CD4-positive, alpha-beta T cell (primary cell): ENCODE measurements around the gene IL18R1. TPM values are rescaled to one million over a fixed set of nuclear protein-coding genes. Genes with fewer than 3 reads are reported as not detected.

Experiments used
- ATAC-seq: fragments of 200-7000 bp; cut with Tn5 transposase; one replicate; pipeline ENCODE4 v1.10.0; 2022; ENCODE audit warnings: mild to moderate bottlenecking; ENCODE audit not compliant: poor library complexity
- CTCF ChIA-PET: fragments of 350-600 bp; sonication (Branson Sonifier 250); formaldehyde crosslinking; loops from one replicate; lab custom pipeline; 2021; ENCODE audit warnings: antibody characterized with exemption, inconsistent platforms; lab: Charles Lee
- POLR2A ChIA-PET: fragments of 350-600 bp; sonication (Branson Sonifier 250); formaldehyde crosslinking; loops from one replicate; lab custom pipeline; 2021; ENCODE audit warnings: antibody characterized with exemption, inconsistent platforms; lab: Charles Lee
- DNase-seq, 14 experiments: peaks; one replicate each; pipeline ENCODE4 v3.0.0-alpha.2; 2013 to 2020; ENCODE audit warnings: mixed read lengths in 2 of 14
- H3K27ac ChIP-seq, 2 donors: one replicate each; pipeline versions ENCODE4 v1.5.1 to v1.7.0; 2013; ENCODE audit warnings: low read length in 2 of 2, low read depth in 1 of 2, mild to moderate bottlenecking in 1 of 2
- H3K27me3 ChIP-seq, 2 experiments: 1 replicate in 1 of 2; 2 replicates in 1 of 2; pipeline versions ENCODE4 v1.6.1 to v1.7.0; 2013; ENCODE audit warnings: low read length in 2 of 2, control low read depth in 1 of 2, mild to moderate bottlenecking in 1 of 2, moderate library complexity in 1 of 2; ENCODE audit not compliant: insufficient read depth in 2 of 2, control insufficient read depth in 1 of 2
- H3K36me3 ChIP-seq: one replicate; pipeline ENCODE4 v1.6.1; 2013; ENCODE audit warnings: low read length, control low read depth; ENCODE audit not compliant: insufficient read depth
- H3K4me1 ChIP-seq: one replicate; pipeline ENCODE4 v1.6.1; 2013; ENCODE audit warnings: low read length, control low read depth; ENCODE audit not compliant: insufficient read depth
- H3K4me3 ChIP-seq: one replicate; pipeline ENCODE4 v1.5.1; 2013; ENCODE audit warnings: mild to moderate bottlenecking, low read length, moderate library complexity
- H3K9me3 ChIP-seq, 2 experiments: 1 replicate in 1 of 2; 2 replicates in 1 of 2; pipeline versions ENCODE4 v1.6.1 to v1.7.0; 2013; ENCODE audit warnings: low read length in 2 of 2, mild to moderate bottlenecking in 2 of 2, control low read depth in 1 of 2, moderate library complexity in 1 of 2; ENCODE audit not compliant: control insufficient read depth in 1 of 2, insufficient read depth in 1 of 2
- H3K27ac Mint-ChIP-seq: one replicate; pipeline ENCODE4 v1.8.0; 2020; ENCODE audit warnings: mixed read lengths
- H3K27me3 Mint-ChIP-seq: one replicate; pipeline ENCODE4 v1.8.0; 2021; ENCODE audit warnings: mixed read lengths
- H3K36me3 Mint-ChIP-seq: one replicate; pipeline ENCODE4 v1.8.0; 2021; ENCODE audit warnings: low read depth, mixed read lengths
- H3K4me1 Mint-ChIP-seq: one replicate; pipeline ENCODE4 v1.8.0; 2021; ENCODE audit warnings: low read depth, mixed read lengths
- H3K4me3 Mint-ChIP-seq: one replicate; pipeline ENCODE4 v1.8.0; 2020; ENCODE audit warnings: mild to moderate bottlenecking, mixed read lengths
- H3K9me3 Mint-ChIP-seq: one replicate; pipeline ENCODE4 v1.8.0; 2020; ENCODE audit warnings: mixed read lengths
- CTCF ChIP-seq: fragments of 200-600 bp; IDR thresholded peaks from one replicate; pipeline ENCODE4 v1.8.0; 2022; ENCODE audit warnings: antibody characterized with exemption, mild to moderate bottlenecking
- intact Hi-C, 2 experiments: fragments of 100-400 bp; cut with DNase I in 1 of 2; cut with micrococcal nuclease in 1 of 2; formaldehyde crosslinking; loops; one replicate each; pipeline versions ENCODE4 v1.15.1 to v1.9.0; 2023 to 2025; cut with DNase I, micrococcal nuclease
- total RNA-seq, 174 experiments: library from RNA in 2 of 174; stranded (reverse) in 2 of 174; gene quantifications; one replicate each; pipeline ENCODE4 v1.2.3 and lab custom pipeline; 2021 to 2026

Gene IL18R1
- total RNA-seq, 2 experiments from 2014 or later: 7.6 to 9.1 TPM

- Mint-ChIP-seq H3K27me3 (no peaks in the 10 kb centered on the region), H3K4me1 (peaks cover 20% of the 10 kb centered on the region), H3K27ac (no peak overlapping the region), H3K9me3 (no peaks in the 10 kb centered on the region), H3K4me3 (no peak overlapping the region), H3K36me3 (no peaks in the 10 kb centered on the region)
- intact Hi-C loops: no loop called here
- TF ChIP-seq CTCF: no peak
- H3K27ac ChIP-seq: no peak overlapping the region
- H3K4me1 ChIP-seq: peaks cover 11% of the 10 kb centered on the region
- no peaks in the 10 kb centered on the region for H3K36me3 ChIP-seq
- H3K27me3 ChIP-seq: no peaks in the 10 kb centered on the region
- no peaks in the 10 kb centered on the region for H3K9me3 ChIP-seq
- H3K4me3 ChIP-seq: no peak overlapping the region
- ATAC-seq (no peak), DNase-seq (no peak)
- POLR2A ChIA-PET: no interaction called here
- CTCF ChIA-PET: no interaction called here
These were observed 83.0 kb downstream of the IL18R1 start for GRCh38 chr2:102438578-102438977.

- intact Hi-C loops: no loop called here
- ChIA-PET POLR2A (no interaction called here), CTCF (interaction anchor here (1.0 kb wide), 1 partner anchor 198 kb away, joined by 3 read pairs; no protein-coding TSS in a partner anchor)
These were observed 83.6 kb downstream of the IL18R1 start for GRCh38 chr2:102439065-102439695.

More at GRCh38 chr2:102439065-102439695, 83.6 kb downstream of the IL18R1 start:
- Mint-ChIP-seq H3K9me3 (no peaks in the 10 kb centered on the region), H3K36me3 (no peaks in the 10 kb centered on the region), H3K27me3 (no peaks in the 10 kb centered on the region), H3K27ac (no peak overlapping the region), H3K4me1 (peaks cover 20% of the 10 kb centered on the region), H3K4me3 (no peak overlapping the region)
- DNase-seq (no peak), ATAC-seq (no peak)
- TF ChIP-seq CTCF: no peak
- peaks cover 11% of the 10 kb centered on the region for H3K4me1 ChIP-seq
- no peaks in the 10 kb centered on the region for H3K9me3 ChIP-seq
- H3K4me3 ChIP-seq: no peak overlapping the region
- no peak overlapping the region for H3K27ac ChIP-seq
- no peaks in the 10 kb centered on the region for H3K36me3 ChIP-seq
- H3K27me3 ChIP-seq: no peaks in the 10 kb centered on the region
